DOHH2 (cell line): ENCODE data around the gene RBBP8NL.

ENCODE experiments used
- CTCF ChIP-seq: fragments of 200-600 bp; sonication (generic); IDR thresholded peaks from one replicate; pipeline ENCODE4 v1.5.1; 2014; ENCODE audit warnings: antibody characterized with exemption, mild to moderate bottlenecking, low read depth, low read length; ENCODE audit not compliant: poor library complexity, severe bottlenecking
- EZH2phosphoT487 ChIP-seq: fragments of 200-600 bp; sonication (generic); IDR thresholded peaks from 2 replicates; pipeline ENCODE4 v1.6.1; 2017; ENCODE audit warnings: borderline replicate concordance, mild to moderate bottlenecking, antibody characterized with exemption, low read length, moderate library complexity, mixed read lengths

- peak; percentile 16 for TF ChIP-seq CTCF
- no peak for TF ChIP-seq EZH2phosphoT487
Measured at GRCh38 chr20:62362991-62363919, 64.1 kb downstream of the RBBP8NL start.
